ENCODE results near the gene CALM1.

- TF ChIP-seq REST (IDR thresholded peaks at IDR 0.05; ENCODE audit: low read depth) (no peak), CREB1 (IDR thresholded peaks at IDR 0.05; ENCODE audit: low read depth) (no peak), RAD21 (IDR thresholded peaks at IDR 0.05; ENCODE audit: low read depth) (no peak), EP300 (IDR thresholded peaks at IDR 0.05; ENCODE audit: borderline replicate concordance) (no peak)
These were observed 28.6 kb downstream of the CALM1 start for GRCh38 chr14:90425373-90425879.
